GM19467 (cell line): ENCODE results near the gene TH.
"Not testable (repeated sequence)": the region's sequence is repeated elsewhere in the genome, so short reads cannot be mapped to it uniquely, and the experiment has no call there.

ENCODE experiments used
- ATAC-seq: cut with Tn5 transposase; IDR thresholded peaks from one replicate; pipeline ENCODE4 v1.9.1; 2021; ENCODE audit warnings: mild to moderate bottlenecking, moderate library complexity; ENCODE audit not compliant: unreplicated experiment

TH gene

GRCh38 chr11:2196970-2197770 lies 25.6 kb upstream of the TH start:
- no peak for ATAC-seq

- no peak for ATAC-seq
These were observed 24.1 kb upstream of the TH start for GRCh38 chr11:2195756-2196088.

DNA sequence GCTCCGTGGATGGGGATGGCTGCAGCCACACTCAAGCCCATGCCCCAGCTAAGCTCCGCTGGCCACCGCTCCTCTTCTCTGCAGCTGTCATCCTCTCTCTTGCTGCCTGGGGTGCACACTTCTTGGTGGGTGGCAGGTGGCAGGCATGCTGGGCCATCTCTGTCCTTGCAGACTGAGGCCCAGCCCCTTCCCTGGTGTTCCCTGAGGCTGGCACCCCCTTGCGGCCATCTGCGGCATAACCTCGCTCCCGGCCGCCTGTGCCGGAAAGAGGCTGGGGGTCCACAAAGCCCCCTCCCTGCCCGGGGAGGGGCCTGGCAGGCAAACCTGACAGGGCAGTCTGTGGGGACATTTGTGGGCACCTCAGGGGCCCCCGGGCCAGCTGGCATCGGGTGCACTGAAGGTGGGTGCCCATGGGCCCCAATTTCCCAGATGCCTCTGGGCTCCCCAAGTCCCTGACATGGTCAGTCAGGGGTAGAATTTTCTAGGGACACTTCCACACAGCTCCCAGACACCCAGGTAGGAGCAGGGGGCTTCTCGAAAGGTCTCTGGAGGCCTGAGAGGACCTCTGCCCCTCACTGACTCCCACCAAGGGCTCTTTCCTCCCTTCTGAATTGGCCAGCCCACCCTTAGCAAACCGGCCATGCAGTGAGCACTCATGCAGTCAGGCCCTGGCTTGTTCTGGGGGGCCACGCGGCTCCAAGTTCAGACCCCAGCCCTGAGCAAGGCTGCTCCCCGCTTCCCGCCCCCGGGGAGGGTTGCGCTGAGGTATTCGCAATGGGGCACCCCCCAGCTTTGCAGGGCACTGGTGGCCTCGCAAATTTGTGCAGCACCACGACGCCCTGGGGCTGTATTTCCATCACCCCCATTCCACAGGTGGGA lies 23.5 kb upstream of the TH start:
- ATAC-seq = no peak

DNA sequence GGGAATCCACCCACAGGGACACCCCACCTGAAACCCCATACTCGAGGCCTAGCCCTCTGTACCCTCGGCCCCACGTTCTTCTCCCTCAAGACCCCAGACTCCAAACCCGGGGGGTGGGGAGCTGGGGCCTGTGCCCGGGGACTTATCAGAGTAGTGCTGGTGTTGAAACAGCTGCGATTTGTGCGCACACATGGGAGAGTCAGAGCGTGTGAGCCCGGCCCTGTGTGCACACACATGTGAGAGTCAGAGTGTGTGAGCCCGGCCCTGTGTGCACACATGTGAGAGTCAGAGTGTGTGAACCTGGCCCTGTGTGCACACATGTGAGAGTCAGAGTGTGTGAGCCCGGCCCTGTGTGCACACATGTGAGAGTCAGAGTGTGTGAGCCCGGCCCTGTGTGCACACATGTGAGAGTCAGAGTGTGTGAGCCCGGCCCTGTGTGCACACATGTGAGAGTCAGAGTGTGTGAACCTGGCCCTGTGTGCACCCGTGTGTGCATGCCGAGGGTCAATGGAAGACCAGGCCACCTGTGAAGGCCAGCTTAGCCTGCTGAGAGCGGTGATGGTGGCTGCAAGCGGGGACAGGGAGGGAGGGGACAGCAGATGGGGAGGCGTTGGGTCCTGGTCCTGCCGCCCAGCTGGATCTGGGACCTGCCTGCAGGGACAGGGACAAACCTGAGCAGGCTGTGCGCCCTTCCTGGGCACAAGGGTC lies 22.4 kb upstream of the TH start:
- not testable (repeated sequence) for ATAC-seq

DNA sequence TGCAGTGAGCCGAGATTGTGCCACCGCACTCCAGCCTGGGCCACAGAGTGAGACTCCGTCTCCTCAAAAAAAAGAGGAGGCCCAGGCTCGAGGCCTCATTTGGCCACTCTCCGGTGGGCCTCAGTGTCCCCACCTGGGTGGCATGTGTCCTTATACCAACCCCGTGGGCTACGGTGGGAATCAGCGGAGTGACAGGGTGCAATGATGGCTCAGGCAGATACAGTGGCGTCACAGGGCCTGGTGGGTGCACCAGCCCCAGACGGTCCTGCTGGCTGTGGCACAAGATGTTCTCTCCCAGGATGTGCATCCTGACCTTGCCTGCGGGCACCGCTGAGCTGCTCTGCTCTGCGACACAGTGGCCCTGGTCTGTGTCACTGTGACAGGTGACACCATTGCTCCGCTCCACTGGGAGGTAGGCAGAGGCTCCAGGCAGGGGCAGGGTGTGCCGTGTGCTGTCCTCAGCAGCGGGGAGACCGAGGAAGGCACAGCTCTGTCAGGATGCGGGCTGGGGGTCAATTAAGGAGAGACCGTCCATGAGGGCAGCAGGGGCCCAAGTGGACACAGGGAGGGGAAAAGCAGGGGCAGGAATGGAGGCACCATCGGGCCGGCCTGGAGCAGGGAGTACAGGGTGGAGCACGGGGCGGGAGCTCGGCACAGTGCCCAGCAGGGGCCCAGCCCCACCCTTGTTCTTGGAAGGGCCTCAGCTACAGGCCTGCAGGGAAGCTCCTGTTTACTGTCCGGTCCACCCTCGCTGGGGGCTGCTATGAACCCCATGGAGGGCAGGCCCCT lies 21.7 kb upstream of the TH start:
- ATAC-seq = no peak

DNA sequence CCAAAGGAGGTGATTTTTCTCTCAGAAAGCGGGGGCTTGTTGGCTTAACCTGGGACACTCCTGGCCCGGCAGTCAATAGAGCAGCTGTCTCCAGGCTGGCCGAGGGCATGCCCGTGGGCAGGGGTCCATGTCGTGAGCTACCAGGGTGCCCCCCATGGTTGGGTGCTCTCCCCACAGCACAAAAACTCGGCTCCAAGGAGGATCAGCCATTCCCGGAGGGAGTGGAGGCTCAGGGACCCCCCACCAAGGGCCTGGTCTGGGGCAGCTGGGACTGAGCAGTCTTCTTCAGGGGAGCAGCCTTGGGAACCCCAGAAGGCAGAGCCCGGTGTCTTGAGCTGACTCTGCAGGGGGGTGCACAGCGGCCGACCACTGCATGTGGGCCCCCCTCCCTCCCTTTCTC lies 20.8 kb upstream of the TH start:
- ATAC-seq = no peak

GRCh38 chr11:2191883-2192282 lies 20.3 kb upstream of the TH start:
- no peak for ATAC-seq

DNA sequence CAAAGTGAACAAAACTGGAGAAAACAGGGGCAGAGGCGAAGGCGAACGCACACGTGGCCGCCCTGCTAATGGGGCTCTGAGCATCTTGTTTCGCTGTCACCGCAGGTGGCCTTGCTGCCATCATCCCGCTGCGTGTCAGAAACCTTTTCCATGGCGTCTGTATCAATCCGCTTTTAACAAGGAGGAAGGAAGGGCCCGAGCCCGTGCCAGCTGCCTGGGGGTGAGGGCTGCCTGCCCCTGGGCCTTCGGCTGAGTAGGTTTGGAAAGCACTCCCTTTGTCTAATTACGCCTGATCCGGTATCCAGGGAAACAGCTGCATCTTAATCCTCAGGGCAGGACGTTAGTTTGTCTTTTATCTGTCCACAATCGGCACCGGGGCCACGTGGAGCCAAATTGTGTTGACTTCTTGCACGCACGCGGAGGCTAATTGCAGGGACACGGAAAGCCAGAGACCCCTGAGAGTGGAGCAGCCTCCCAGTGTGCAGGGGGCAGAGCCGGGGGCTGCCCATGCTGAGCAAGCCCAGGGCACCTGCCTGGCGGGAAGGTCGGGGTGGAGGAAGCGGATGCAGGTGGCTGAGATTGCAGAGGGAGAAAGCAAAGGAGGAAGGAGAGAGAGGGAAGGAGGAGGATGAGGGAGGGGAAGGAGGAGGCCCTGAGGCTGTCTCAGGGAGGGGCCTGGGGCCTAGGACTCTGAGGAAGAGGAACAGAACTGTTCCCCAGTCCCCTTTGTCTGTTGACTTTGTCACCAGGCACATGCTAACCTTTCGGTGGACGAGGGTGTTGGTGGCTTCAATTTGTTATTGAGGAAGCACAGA lies 19.2 kb upstream of the TH start:
- ATAC-seq = no peak

GRCh38 chr11:2189938-2190656 lies 18.5 kb upstream of the TH start:
- ATAC-seq = no peak

DNA sequence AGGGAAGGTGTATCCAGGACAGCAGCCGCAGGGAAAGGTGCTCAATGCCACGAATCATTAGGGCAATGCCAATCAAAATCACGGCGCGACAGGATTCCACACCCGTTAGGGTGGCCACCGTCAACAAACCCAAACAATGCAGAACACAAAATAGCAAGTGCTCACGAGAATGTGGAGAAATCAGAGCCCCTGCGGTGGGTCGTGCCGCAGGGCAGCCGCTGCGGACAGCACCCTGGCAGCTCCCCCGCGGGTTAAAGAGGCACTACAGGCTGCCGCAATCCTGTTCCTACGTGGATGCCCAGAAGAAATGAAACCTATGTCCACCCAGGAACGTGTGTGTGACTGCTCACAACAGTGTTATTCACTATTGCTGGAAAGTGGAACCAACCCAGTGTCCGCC lies 17.1 kb upstream of the TH start:
- ATAC-seq = no peak

- ATAC-seq = no peak
These were observed 15.7 kb upstream of the TH start for GRCh38 chr11:2187280-2187707.

DNA sequence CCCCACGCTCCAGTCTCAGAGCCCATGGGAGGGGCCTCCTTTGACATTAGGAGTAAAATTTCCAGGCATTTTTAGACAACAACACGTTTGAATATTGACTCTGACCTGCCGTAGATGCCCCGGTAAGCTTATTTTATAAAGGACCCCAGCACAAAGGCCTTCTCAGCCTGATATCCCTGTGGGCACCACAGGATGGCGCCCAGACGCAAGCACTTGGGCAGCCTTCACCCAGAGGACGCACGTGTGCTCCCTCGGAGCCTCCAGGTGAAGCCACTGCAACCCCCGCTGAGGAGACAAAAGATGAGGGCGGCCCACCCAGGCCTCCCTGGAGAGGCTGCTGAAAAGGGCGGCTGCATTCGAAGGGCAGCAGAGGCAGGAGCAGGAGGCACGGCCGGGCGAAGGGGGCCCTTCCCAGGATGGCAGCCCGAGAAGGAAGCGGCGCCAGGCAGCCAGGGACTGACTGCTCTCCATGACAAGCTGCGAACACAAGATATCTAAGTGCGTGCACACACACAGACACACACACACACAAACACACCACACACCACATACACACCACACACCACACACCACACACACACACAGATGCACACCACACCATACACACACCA lies 15.2 kb upstream of the TH start:
- no peak for ATAC-seq

GRCh38 chr11:2185324-2186085 lies 13.9 kb upstream of the TH start:
- ATAC-seq = no peak

DNA sequence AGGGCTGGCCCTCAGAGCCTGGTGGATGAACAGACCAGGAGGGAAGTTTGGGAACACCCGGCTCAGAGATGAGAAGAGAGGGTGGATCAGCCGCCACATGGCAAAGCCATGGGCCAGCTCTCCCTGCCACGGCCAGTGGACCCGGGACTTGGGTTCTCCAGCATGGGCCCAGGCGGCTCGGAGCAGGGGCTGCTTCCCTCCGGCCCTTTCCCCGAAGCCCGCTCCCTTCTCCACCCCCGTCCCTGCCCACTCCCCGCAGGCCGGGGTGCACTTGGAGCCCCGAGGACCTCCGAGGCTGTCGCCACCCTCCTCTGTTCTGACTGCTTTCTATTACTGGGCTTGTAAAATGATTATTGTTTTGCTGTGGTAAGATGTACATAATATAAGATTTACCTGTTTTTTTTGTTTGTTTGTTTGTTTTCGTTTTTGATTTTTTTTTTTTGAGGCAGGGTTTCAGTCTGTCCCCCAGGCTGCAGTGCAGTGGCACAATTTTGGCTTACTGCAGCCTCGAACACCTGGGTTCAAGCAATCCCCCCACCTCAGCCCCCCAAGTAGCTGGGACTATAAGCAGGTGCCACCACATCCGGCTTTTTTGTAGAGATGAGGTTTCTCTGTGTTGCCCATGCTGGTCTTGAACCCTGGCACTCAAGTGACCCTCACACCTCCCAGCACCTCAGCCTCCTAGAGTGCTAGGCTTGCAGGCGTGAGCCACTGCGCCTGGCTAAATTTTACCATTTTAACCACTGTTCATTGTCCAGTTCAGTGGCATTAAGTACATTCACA lies 11.3 kb upstream of the TH start:
- ATAC-seq = no peak

- ATAC-seq = no peak
These were observed 10.5 kb upstream of the TH start for GRCh38 chr11:2182075-2182474.

DNA sequence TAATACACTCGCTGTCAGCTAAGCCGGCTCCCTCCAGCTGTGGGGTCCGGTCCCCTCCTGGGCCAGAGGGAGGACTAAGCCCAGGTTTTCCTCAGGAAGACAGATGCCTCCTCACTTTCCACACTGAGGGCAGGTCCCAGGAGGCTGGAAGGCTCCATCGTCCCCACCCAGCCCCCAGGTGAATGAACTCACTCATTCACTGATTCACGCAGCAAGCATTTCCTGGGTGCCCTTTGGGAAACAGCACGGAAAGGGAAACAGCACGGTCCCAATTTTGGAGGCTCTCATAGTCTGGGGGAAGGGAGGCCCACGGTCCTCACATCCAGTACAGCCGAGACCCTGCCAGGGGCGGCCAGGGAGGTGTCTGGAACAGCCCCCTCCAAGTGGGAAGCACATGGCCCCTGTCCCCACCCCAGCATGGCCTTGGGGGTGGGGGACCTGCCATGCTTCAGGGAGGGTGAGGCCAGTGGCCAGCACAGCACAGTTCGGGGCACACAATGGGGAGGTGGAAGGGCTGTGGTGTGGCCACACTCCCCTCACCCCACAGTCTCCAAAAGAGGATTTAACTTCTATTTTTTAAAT lies 9.3 kb upstream of the TH start:
- ATAC-seq = no peak

DNA sequence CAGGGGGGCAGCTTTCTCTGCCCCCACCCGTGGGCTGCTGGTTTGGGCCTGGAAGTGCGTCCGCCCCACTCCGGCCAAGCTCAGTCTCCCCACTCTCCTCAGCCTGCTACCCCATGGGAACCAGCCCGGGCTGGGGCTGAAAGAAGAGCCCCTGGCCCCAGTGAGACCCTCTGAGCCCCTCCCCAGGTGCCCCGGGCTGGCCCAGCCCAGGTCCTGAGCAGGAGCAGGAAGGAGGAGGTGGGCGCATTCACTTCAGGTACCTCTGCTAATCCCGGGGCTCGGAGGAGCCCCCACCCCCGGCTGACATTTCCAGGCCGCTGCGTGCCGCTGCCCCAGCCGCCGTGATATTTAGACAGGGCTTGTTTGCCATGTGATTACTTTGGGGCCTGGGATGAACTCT lies 8.7 kb upstream of the TH start:
- ATAC-seq = no peak
